ENCODE results near the gene KCTD5. TPM values are rescaled to one million over a fixed set of nuclear protein-coding genes. Genes with fewer than 3 reads are reported as not detected.

Gene KCTD5
- total and polyA plus RNA-seq, 2 experiments from 2014 or later = 19.7 to 31.8 TPM

DNA sequence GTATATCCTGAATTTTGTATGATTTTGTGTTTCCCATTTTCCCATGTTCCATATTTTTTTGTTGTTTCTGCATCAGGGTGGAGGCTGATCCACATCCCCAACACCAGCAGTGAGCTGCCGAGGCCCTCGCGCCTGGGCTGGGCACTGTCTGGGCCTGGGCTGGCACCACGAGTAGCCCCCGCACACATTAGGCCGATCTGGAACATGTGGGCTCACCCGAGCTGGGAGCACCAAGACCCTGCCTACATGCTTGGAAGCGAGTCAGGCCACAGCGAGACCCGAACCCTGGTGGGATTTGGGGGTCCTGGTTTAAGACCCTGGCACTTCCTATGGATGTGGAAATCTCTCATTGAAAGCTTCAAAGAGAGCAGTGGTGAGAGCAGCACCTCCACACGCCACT, 8.5 kb downstream of the KCTD5 start (continued):
- no peak for TF ChIP-seq POLR2AphosphoS5 (IDR thresholded peaks at IDR 0.05; ENCODE audit: low read depth)
- TF ChIP-seq, protein P1, sequence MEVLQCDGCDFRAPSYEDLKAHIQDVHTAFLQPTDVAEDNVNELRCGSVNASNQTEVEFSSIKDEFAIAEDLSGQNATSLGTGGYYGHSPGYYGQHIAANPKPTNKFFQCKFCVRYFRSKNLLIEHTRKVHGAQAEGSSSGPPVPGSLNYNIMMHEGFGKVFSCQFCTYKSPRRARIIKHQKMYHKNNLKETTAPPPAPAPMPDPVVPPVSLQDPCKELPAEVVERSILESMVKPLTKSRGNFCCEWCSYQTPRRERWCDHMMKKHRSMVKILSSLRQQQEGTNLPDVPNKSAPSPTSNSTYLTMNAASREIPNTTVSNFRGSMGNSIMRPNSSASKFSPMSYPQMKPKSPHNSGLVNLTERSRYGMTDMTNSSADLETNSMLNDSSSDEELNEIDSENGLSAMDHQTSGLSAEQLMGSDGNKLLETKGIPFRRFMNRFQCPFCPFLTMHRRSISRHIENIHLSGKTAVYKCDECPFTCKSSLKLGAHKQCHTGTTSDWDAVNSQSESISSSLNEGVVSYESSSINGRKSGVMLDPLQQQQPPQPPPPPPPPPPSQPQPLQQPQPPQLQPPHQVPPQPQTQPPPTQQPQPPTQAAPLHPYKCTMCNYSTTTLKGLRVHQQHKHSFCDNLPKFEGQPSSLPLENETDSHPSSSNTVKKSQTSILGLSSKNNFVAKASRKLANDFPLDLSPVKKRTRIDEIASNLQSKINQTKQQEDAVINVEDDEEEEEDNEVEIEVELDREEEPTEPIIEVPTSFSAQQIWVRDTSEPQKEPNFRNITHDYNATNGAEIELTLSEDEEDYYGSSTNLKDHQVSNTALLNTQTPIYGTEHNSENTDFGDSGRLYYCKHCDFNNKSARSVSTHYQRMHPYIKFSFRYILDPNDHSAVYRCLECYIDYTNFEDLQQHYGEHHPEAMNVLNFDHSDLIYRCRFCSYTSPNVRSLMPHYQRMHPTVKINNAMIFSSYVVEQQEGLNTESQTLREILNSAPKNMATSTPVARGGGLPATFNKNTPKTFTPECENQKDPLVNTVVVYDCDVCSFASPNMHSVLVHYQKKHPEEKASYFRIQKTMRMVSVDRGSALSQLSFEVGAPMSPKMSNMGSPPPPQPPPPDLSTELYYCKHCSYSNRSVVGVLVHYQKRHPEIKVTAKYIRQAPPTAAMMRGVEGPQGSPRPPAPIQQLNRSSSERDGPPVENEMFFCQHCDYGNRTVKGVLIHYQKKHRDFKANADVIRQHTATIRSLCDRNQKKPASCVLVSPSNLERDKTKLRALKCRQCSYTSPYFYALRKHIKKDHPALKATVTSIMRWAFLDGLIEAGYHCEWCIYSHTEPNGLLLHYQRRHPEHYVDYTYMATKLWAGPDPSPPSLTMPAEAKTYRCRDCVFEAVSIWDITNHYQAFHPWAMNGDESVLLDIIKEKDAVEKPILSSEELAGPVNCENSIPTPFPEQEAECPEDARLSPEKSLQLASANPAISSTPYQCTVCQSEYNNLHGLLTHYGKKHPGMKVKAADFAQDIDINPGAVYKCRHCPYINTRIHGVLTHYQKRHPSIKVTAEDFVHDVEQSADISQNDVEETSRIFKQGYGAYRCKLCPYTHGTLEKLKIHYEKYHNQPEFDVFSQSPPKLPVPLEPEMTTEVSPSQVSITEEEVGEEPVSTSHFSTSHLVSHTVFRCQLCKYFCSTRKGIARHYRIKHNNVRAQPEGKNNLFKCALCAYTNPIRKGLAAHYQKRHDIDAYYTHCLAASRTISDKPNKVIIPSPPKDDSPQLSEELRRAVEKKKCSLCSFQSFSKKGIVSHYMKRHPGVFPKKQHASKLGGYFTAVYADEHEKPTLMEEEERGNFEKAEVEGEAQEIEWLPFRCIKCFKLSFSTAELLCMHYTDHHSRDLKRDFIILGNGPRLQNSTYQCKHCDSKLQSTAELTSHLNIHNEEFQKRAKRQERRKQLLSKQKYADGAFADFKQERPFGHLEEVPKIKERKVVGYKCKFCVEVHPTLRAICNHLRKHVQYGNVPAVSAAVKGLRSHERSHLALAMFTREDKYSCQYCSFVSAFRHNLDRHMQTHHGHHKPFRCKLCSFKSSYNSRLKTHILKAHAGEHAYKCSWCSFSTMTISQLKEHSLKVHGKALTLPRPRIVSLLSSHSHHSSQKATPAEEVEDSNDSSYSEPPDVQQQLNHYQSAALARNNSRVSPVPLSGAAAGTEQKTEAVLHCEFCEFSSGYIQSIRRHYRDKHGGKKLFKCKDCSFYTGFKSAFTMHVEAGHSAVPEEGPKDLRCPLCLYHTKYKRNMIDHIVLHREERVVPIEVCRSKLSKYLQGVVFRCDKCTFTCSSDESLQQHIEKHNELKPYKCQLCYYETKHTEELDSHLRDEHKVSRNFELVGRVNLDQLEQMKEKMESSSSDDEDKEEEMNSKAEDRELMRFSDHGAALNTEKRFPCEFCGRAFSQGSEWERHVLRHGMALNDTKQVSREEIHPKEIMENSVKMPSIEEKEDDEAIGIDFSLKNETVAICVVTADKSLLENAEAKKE (CRISPR knock-in tag; IDR thresholded peaks at IDR 0.05) = no peak

DNA sequence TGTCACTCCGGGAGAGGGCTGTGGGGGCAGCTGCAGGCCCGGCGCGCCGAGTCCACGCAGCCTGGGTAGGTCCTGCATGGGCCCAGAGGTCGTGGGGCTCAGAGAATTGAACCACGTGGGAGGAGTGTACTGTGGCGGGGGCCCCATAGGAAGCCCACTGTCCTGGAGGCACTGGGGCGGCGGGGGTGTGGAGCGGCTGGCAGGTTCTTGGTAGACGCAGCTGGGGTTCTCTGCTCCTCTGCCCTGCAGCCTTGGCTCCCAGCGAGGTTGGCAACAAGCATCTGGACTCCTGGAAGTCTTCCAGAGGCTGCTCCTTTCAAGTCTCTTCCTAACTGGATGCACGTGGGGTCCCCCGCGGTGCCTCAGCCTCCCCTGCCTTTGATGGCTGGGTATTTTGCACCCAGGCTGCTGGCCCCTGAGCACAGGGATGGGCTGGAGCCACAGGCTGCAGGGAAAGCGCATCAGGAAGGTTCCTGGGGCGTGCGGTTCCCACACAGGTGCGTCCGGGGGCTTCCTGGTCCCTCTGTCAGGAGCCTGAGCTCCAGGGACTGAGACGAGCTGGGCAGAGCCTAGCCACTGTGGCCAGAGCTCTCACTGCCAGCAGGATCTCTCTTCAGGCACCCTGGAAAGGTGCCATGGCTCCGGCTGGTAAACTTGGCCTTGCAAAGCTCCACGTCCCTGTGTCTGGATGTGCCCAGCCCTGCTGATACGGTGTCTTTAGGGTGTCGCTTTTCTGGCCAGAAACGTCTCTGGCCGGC, 9.3 kb downstream of the KCTD5 start:
- Histone ChIP-seq H3K4me3 (no peak overlapping the region), H2AFZ (no peak overlapping the region), H3K9me2 (ENCODE audit: insufficient read depth) (no peaks in the 10 kb centered on the region), H3K27ac (ENCODE audit: low read depth) (no peak overlapping the region), H3K27me3 (ENCODE audit: insufficient read depth) (no peaks in the 10 kb centered on the region), H3K4me1 (ENCODE audit: insufficient read depth) (no peaks in the 10 kb centered on the region), H4K20me1 (replicated peaks; ENCODE audit: insufficient read depth) (no peaks in the 10 kb centered on the region; the same call in 1 of the 2 replicates), H3K4me2 (no peak overlapping the region), H3F3A (replicated peaks; ENCODE audit: low read depth) (no peaks in the 10 kb centered on the region), H3K36me3 (ENCODE audit: insufficient read depth) (no peaks in the 10 kb centered on the region), H3K79me2 (replicated peaks; ENCODE audit: insufficient read depth) (peaks cover 41% of the 10 kb centered on the region)
- H3K4me1 Mint-ChIP-seq = peaks cover 9% of the 10 kb centered on the region
- ATAC-seq = no peak
- no peaks in the 10 kb centered on the region for H3K9me3 Mint-ChIP-seq
- no peaks in the 10 kb centered on the region for H3K36me3 Mint-ChIP-seq (ENCODE audit: low read depth)
- DNase-seq (ENCODE audit: low spot score) = no peak
- peaks cover 11% of the 10 kb centered on the region for H3K27me3 Mint-ChIP-seq (ENCODE audit: insufficient read depth, low read depth, poor library complexity)
- H3K4me3 Mint-ChIP-seq = no peak overlapping the region
- no peak overlapping the region for H3K27ac Mint-ChIP-seq
- TF ChIP-seq ZNF114 (CRISPR knock-in tag; IDR thresholded peaks at IDR 0.05) (no peak), STAT1 (IDR thresholded peaks at IDR 0.05; ENCODE audit: unreplicated experiment) (no peak), POLR2AphosphoS5 (IDR thresholded peaks at IDR 0.05; ENCODE audit: low read depth) (no peak), NANOG (IDR thresholded peaks at IDR 0.05; ENCODE audit: borderline replicate concordance) (no peak), JUNB (IDR thresholded peaks at IDR 0.05; ENCODE audit: unreplicated experiment) (no peak), EZH2 (IDR thresholded peaks at IDR 0.05; ENCODE audit: low read depth, unreplicated experiment) (no peak), CREB1 (CRISPR knock-in tag; IDR thresholded peaks at IDR 0.05; ENCODE audit: low read depth) (no peak)
- TF ChIP-seq, protein P2, sequence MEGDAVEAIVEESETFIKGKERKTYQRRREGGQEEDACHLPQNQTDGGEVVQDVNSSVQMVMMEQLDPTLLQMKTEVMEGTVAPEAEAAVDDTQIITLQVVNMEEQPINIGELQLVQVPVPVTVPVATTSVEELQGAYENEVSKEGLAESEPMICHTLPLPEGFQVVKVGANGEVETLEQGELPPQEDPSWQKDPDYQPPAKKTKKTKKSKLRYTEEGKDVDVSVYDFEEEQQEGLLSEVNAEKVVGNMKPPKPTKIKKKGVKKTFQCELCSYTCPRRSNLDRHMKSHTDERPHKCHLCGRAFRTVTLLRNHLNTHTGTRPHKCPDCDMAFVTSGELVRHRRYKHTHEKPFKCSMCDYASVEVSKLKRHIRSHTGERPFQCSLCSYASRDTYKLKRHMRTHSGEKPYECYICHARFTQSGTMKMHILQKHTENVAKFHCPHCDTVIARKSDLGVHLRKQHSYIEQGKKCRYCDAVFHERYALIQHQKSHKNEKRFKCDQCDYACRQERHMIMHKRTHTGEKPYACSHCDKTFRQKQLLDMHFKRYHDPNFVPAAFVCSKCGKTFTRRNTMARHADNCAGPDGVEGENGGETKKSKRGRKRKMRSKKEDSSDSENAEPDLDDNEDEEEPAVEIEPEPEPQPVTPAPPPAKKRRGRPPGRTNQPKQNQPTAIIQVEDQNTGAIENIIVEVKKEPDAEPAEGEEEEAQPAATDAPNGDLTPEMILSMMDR (conservative IDR thresholded peaks at IDR 0.05; ENCODE audit: low read depth in 2 of 2) = no peak
- TF ChIP-seq, protein P3, sequence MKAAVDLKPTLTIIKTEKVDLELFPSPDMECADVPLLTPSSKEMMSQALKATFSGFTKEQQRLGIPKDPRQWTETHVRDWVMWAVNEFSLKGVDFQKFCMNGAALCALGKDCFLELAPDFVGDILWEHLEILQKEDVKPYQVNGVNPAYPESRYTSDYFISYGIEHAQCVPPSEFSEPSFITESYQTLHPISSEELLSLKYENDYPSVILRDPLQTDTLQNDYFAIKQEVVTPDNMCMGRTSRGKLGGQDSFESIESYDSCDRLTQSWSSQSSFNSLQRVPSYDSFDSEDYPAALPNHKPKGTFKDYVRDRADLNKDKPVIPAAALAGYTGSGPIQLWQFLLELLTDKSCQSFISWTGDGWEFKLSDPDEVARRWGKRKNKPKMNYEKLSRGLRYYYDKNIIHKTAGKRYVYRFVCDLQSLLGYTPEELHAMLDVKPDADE (IDR thresholded peaks at IDR 0.05) = no peak

Data from GM23338 (cell line).